ENCODE results near the gene PEX11A. TPM values are rescaled to one million over a fixed set of nuclear protein-coding genes. Genes with fewer than 3 reads are reported as not detected.
A peak's percentile ranks its signal among the peaks of the same experiment; 100 is the strongest.

The PEX11A gene
- total RNA-seq, 2 donors from 2014 or later = 11.6 to 14.8 TPM

- Histone ChIP-seq H3K36me3 (no peaks in the 10 kb centered on the region), H3K4me3 (no peak overlapping the region), H3K27me3 (no peaks in the 10 kb centered on the region), H3K4me1 (peaks cover 0 to 6% of the 10 kb centered on the region in 2 donors), H3K9me3 (no peaks in the 10 kb centered on the region), H3K27ac (no peak overlapping the region)
- no peak for TF ChIP-seq CTCF (IDR thresholded peaks at IDR 0.05)
- no peak for DNase-seq (ENCODE audit: low spot score)
These were observed 16.0 kb downstream of the PEX11A start for GRCh38 chr15:89674526-89674925.

GRCh38 chr15:89673165-89673512 lies 17.4 kb downstream of the PEX11A start:
- Histone ChIP-seq H3K9me3 (no peaks in the 10 kb centered on the region), H3K36me3 (no peaks in the 10 kb centered on the region), H3K27me3 (no peaks in the 10 kb centered on the region), H3K4me3 (no peak overlapping the region), H3K27ac (no peak overlapping the region), H3K4me1 (peaks cover 0 to 6% of the 10 kb centered on the region in 2 donors)
- TF ChIP-seq CTCF (IDR thresholded peaks at IDR 0.05) = peak in 1 of 2 donors; percentile 31
- peak; percentile 30 for DNase-seq (ENCODE audit: low spot score)

- peak; percentile 65 for DNase-seq (ENCODE audit: low spot score)
- peak overlapping the region in 1 of 2 donors; percentile 10 for H3K27ac ChIP-seq
- no peaks in the 10 kb centered on the region for H3K36me3 ChIP-seq
- no peak overlapping the region for H3K4me3 ChIP-seq
- no peaks in the 10 kb centered on the region for H3K27me3 ChIP-seq
- no peaks in the 10 kb centered on the region for H3K9me3 ChIP-seq
- TF ChIP-seq CTCF (IDR thresholded peaks at IDR 0.05) = no peak
- H3K4me1 ChIP-seq = peaks cover 0 to 6% of the 10 kb centered on the region in 2 donors
These were observed 18.1 kb downstream of the PEX11A start for GRCh38 chr15:89672221-89673164.

- no peaks in the 10 kb centered on the region for H3K27me3 ChIP-seq
- H3K9me3 ChIP-seq = no peaks in the 10 kb centered on the region
- no peak overlapping the region for H3K4me3 ChIP-seq
- H3K27ac ChIP-seq = no peak overlapping the region
- TF ChIP-seq CTCF (IDR thresholded peaks at IDR 0.05) = no peak
- no peaks in the 10 kb centered on the region for H3K36me3 ChIP-seq
- DNase-seq (ENCODE audit: low spot score) = peak; percentile 57
- peaks cover 0 to 6% of the 10 kb centered on the region in 2 donors for H3K4me1 ChIP-seq
These were observed 18.9 kb downstream of the PEX11A start for GRCh38 chr15:89671687-89672086.

- no peak overlapping the region for H3K4me3 ChIP-seq
- no peak overlapping the region for H3K27ac ChIP-seq
- TF ChIP-seq CTCF (IDR thresholded peaks at IDR 0.05) = no peak
- H3K9me3 ChIP-seq = no peaks in the 10 kb centered on the region
- DNase-seq (ENCODE audit: low spot score) = peak; percentile 52
- H3K36me3 ChIP-seq = no peaks in the 10 kb centered on the region
- peaks cover 0 to 9% of the 10 kb centered on the region in 2 donors for H3K4me1 ChIP-seq
- no peaks in the 10 kb centered on the region for H3K27me3 ChIP-seq
These were observed 19.5 kb downstream of the PEX11A start for GRCh38 chr15:89670971-89671560.

Measured in right atrium auricular region (tissue), 2 donors.